ENCODE results near the gene NPAS2. TPM values are rescaled to one million over a fixed set of nuclear protein-coding genes. Genes with fewer than 3 reads are reported as not detected.
A peak's percentile ranks its signal among the peaks of the same experiment; 100 is the strongest.

Gene NPAS2
- total RNA-seq, 2 donors from 2014 or later: 29.2 to 50.8 TPM

DNA sequence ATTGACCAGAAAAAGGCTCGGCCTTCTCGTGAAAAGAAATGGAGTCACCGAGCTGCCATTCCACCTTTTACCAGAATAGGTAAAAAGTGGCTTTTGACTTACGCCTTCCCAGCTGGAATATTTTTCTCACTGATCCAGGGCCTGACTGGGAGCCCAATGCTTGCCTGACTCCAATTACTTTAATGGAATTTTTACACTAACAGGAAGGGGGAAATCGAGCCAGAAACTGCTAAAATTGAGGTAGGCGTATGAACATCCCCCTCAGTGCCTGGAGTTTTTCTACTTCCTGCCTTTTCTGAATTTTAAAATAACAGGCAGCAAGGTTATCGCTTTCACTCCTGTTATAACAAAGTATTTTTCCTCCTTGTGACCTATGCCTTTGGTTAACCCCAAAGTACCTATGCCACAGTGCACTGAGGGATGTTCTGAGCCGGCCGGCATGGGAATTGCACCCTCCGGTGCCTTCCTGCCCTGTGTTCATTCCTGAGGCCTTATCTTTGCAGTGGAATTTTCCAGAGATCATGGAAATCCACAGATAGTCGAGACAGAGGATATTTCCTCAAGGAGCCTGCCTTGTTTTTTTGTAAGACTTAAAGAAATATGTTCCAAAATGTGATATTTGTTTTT is 163.9 kb downstream of the NPAS2 start:
- TF ChIP-seq, protein P1, sequence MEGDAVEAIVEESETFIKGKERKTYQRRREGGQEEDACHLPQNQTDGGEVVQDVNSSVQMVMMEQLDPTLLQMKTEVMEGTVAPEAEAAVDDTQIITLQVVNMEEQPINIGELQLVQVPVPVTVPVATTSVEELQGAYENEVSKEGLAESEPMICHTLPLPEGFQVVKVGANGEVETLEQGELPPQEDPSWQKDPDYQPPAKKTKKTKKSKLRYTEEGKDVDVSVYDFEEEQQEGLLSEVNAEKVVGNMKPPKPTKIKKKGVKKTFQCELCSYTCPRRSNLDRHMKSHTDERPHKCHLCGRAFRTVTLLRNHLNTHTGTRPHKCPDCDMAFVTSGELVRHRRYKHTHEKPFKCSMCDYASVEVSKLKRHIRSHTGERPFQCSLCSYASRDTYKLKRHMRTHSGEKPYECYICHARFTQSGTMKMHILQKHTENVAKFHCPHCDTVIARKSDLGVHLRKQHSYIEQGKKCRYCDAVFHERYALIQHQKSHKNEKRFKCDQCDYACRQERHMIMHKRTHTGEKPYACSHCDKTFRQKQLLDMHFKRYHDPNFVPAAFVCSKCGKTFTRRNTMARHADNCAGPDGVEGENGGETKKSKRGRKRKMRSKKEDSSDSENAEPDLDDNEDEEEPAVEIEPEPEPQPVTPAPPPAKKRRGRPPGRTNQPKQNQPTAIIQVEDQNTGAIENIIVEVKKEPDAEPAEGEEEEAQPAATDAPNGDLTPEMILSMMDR (IDR thresholded peaks at IDR 0.05): peak; percentile 34
- DNase-seq (ENCODE audit: low spot score) (no peak), ATAC-seq (ENCODE audit: insufficient number of reproducible peaks, low FRiP score, low read depth) (no peak)
- Histone ChIP-seq H3K36me3 (peaks cover 8% of the 10 kb centered on the region), H3K27ac (peak overlapping the region; percentile 48 to 65), H3K4me3 (no peak overlapping the region), H3K4me1 (ENCODE audit: control insufficient read depth in 1 of 2, low read depth in 2 of 2) (peaks cover 12 to 23% of the 10 kb centered on the region in 2 donors), H3K9me3 (no peaks in the 10 kb centered on the region), H3K27me3 (replicated peaks; ENCODE audit: insufficient read depth) (no peaks in the 10 kb centered on the region)

DNA sequence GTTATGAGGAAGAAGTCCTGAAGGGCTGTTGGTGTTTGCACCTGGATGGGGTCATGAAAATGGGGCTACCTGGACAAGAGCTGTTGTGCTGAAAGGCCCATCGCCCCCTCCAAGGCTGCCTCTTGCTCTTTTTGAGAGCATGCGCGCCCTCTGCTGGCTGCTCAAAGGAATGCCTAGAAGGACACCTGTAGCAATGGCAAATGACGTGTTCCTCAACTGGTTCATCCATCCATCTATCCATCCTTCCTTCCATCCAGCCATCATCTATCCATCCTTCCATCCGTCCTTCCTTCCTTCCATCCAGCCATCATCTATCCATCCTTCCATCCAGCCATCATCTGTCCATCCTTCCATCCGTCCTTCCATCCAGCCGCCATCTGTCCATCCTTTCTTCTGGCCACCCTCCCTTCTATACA is 165.0 kb downstream of the NPAS2 start:
- ATAC-seq (ENCODE audit: insufficient number of reproducible peaks, low FRiP score, low read depth) (peak; percentile 50), DNase-seq (ENCODE audit: low spot score) (peak; percentile 23)
- Histone ChIP-seq H3K4me3 (no peak overlapping the region), H3K27me3 (replicated peaks; ENCODE audit: insufficient read depth) (no peaks in the 10 kb centered on the region), H3K4me1 (ENCODE audit: control insufficient read depth in 1 of 2, low read depth in 2 of 2) (peaks cover 9 to 15% of the 10 kb centered on the region in 2 donors), H3K9me3 (no peaks in the 10 kb centered on the region), H3K27ac (peak overlapping the region in 1 of 2 donors; percentile 48), H3K36me3 (peaks cover 8% of the 10 kb centered on the region)
- TF ChIP-seq, protein P1 (IDR thresholded peaks at IDR 0.05): peak; percentile 93

DNA sequence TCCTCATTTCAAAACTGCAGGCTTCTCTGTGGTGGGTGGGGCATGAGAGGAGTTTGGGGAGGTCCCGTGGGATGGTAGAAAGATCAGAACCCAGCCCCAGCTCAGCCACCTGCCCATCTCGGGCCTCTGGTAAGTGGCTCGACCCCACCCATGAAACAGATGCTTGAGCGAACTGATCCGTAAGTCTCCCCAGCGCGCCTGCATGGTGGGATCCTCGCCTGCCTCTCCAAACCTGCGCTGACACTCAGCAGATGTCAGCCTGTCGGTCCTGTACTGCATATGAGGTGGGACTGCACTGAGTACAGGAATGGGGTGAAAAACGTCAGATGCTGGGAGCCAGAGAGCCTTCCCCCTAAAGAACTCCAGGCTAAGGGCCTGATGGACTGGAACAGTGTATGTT is 166.2 kb downstream of the NPAS2 start:
- H3K4me1 ChIP-seq (ENCODE audit: control insufficient read depth in 1 of 2, low read depth in 2 of 2): peaks cover 9 to 15% of the 10 kb centered on the region in 2 donors
- no peaks in the 10 kb centered on the region for H3K27me3 ChIP-seq (replicated peaks; ENCODE audit: insufficient read depth)
- no peaks in the 10 kb centered on the region for H3K9me3 ChIP-seq
- no peak for ATAC-seq (ENCODE audit: insufficient number of reproducible peaks, low FRiP score, low read depth)
- peaks cover 15% of the 10 kb centered on the region for H3K36me3 ChIP-seq
- no peak overlapping the region for H3K27ac ChIP-seq
- no peak overlapping the region for H3K4me3 ChIP-seq
- DNase-seq (ENCODE audit: low spot score): no peak
- TF ChIP-seq, protein P1 (IDR thresholded peaks at IDR 0.05): no peak

DNA sequence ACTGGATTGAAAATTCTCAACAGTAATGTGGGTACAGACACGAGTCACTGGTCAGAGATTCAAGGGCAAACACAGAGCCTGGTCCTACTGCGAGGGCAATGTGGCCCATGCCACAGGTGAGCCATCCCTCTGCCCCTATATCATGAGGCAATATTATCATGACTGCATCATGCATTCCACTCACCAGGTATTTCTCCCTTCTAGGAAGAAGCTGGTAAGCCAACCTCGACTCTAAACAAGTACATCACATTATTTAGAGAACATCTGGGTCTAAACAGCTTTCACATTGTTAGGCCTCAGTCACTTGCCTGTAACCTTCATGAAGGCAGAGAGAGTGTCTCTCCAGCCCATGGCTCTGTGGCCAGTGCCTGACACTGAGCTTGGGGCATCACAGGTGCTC is 167.6 kb downstream of the NPAS2 start:
- no peaks in the 10 kb centered on the region for H3K9me3 ChIP-seq
- H3K27me3 ChIP-seq (replicated peaks; ENCODE audit: insufficient read depth): no peaks in the 10 kb centered on the region
- TF ChIP-seq, protein P1 (IDR thresholded peaks at IDR 0.05): no peak
- peaks cover 9 to 15% of the 10 kb centered on the region in 2 donors for H3K4me1 ChIP-seq (ENCODE audit: control insufficient read depth in 1 of 2, low read depth in 2 of 2)
- H3K27ac ChIP-seq: no peak overlapping the region
- H3K36me3 ChIP-seq: peaks cover 10% of the 10 kb centered on the region
- DNase-seq (ENCODE audit: low spot score): no peak
- ATAC-seq (ENCODE audit: insufficient number of reproducible peaks, low FRiP score, low read depth): no peak
- no peak overlapping the region for H3K4me3 ChIP-seq

DNA sequence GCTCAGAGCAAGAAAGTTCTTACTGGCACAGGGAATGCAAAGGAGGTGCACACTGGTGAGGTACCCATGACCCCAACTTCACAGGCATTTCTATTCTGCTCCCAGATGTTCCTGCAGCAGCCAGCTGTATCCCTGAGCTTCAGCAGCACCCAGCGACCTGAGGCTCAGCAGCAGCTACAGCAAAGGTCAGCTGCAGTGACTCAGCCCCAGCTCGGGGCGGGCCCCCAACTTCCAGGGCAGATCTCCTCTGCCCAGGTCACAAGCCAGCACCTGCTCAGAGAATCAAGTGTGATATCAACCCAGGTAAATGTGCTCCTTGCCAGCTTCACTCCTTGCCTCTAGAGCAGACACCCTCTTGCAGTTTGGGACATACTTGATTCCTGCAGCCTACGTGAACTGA is 168.0 kb downstream of the NPAS2 start:
- ATAC-seq (ENCODE audit: insufficient number of reproducible peaks, low FRiP score, low read depth) (no peak), DNase-seq (ENCODE audit: low spot score) (no peak)
- H3K27ac ChIP-seq: no peak overlapping the region
- no peaks in the 10 kb centered on the region for H3K27me3 ChIP-seq (replicated peaks; ENCODE audit: insufficient read depth)
- peaks cover 9 to 15% of the 10 kb centered on the region in 2 donors for H3K4me1 ChIP-seq (ENCODE audit: control insufficient read depth in 1 of 2, low read depth in 2 of 2)
- TF ChIP-seq, protein P1 (IDR thresholded peaks at IDR 0.05): no peak
- H3K9me3 ChIP-seq: no peaks in the 10 kb centered on the region
- peaks cover 10% of the 10 kb centered on the region for H3K36me3 ChIP-seq
- no peak overlapping the region for H3K4me3 ChIP-seq
